Ishikawa (cell line): ENCODE data around the gene TUBB6.

Source experiments
- CEBPB ChIP-seq: IDR thresholded peaks from 2 replicates; pipeline ENCODE4 v1.6.1; 2012
- EGR1 ChIP-seq: IDR thresholded peaks from 2 replicates; pipeline ENCODE4 v1.6.1; 2012
- EP300 ChIP-seq: IDR thresholded peaks from 2 replicates; pipeline ENCODE4 v1.6.1; 2012; ENCODE audit warnings: borderline replicate concordance
- REST ChIP-seq: IDR thresholded peaks from 2 replicates; pipeline ENCODE4 v1.6.1; 2012; ENCODE audit warnings: low read depth, mild to moderate bottlenecking
- TCF12 ChIP-seq: IDR thresholded peaks from 2 replicates; pipeline ENCODE4 v1.6.1; 2012; ENCODE audit warnings: low read depth
- YY1 ChIP-seq: IDR thresholded peaks from 2 replicates; pipeline ENCODE4 v1.6.1; 2012; ENCODE audit warnings: low read depth

GRCh38 chr18:12335503-12335902, 27.5 kb downstream of the TUBB6 start:
- no peak for TF ChIP-seq EP300
- TF ChIP-seq REST: no peak
- TF ChIP-seq EGR1: no peak
- TF ChIP-seq CEBPB: no peak
- no peak for TF ChIP-seq TCF12
- no peak for TF ChIP-seq YY1
